ENCODE measurements around the gene NUP98. TPM values are rescaled to one million over a fixed set of nuclear protein-coding genes. Genes with fewer than 3 reads are reported as not detected.
A peak's percentile ranks its signal among the peaks of the same experiment; 100 is the strongest.

NUP98 gene
- total and polyA plus RNA-seq, 2 of the 13 experiments (the other 11 are each of a cell fraction or from before 2014, with no cell fraction given): 76.6 to 85.3 TPM

GRCh38 chr11:3840870-3841425 is 43.6 kb upstream of the NUP98 start, which contains the start of gene RHOG (continued):
- TF ChIP-seq ZFP91 (CRISPR knock-in tag; IDR thresholded peaks at IDR 0.05; ENCODE audit: borderline replicate concordance) (no peak), ZBTB42 (CRISPR knock-in tag; IDR thresholded peaks at IDR 0.05) (no peak), ZBTB49 (CRISPR knock-in tag; IDR thresholded peaks at IDR 0.05; ENCODE audit: borderline replicate concordance) (no peak), ZNF552 (CRISPR knock-in tag; IDR thresholded peaks at IDR 0.05; ENCODE audit: borderline replicate concordance) (no peak), ZXDC (CRISPR knock-in tag; IDR thresholded peaks at IDR 0.05) (no peak), JUNB (CRISPR knock-in tag; IDR thresholded peaks at IDR 0.05; ENCODE audit: borderline replicate concordance) (no peak), KMT2A (CRISPR knock-in tag; IDR thresholded peaks at IDR 0.05) (no peak), NFATC3 (CRISPR knock-in tag; IDR thresholded peaks at IDR 0.05) (no peak), PCBP1 (IDR thresholded peaks at IDR 0.05; ENCODE audit: borderline replicate concordance, low read depth, low read length) (peak; percentile 67; the same call in 1 of the 2 replicates), ETV5 (CRISPR knock-in tag; IDR thresholded peaks at IDR 0.05; ENCODE audit: borderline replicate concordance) (no peak), RBM39 (IDR thresholded peaks at IDR 0.05; ENCODE audit: low read depth, low read length, poor library complexity, severe bottlenecking) (peak; percentile 1), KLF13 (CRISPR knock-in tag; IDR thresholded peaks at IDR 0.05) (no peak), ZFX (CRISPR knock-in tag; IDR thresholded peaks at IDR 0.05; ENCODE audit: low read depth) (peak; percentile 76), ZNF556 (CRISPR knock-in tag; IDR thresholded peaks at IDR 0.05; ENCODE audit: borderline replicate concordance) (no peak; the same call in 1 of the 2 replicates), PREB (CRISPR knock-in tag; IDR thresholded peaks at IDR 0.05) (no peak), TRAFD1 (CRISPR knock-in tag; IDR thresholded peaks at IDR 0.05; ENCODE audit: borderline replicate concordance) (0 out of 2 replicates have a peak, but pooled peaks have one; percentile 33), TOPORS (CRISPR knock-in tag; IDR thresholded peaks at IDR 0.05) (no peak), ELK4 (CRISPR knock-in tag; IDR thresholded peaks at IDR 0.05; ENCODE audit: borderline replicate concordance) (no peak)
